ENCODE measurements around the gene FOXK2.

The FOXK2 gene

GRCh38 chr17:82644148-82644547 is 124.6 kb downstream of the FOXK2 start:
- no peak for DNase-seq (ENCODE audit: low read depth)

GRCh38 chr17:82645516-82645915 is 126.0 kb downstream of the FOXK2 start:
- DNase-seq (ENCODE audit: low read depth): no peak

- peak; percentile 44 for DNase-seq (ENCODE audit: low read depth)
Measured at GRCh38 chr17:82647593-82648164, 128.1 kb downstream of the FOXK2 start.

- DNase-seq (ENCODE audit: low read depth): peak; percentile 86
Measured at GRCh38 chr17:82648165-82648668, 128.7 kb downstream of the FOXK2 start, which contains the start of gene WDR45B. Gene WDR45B, minus strand, starts transcription at chr17:82648444. Its CDS starts 104 bp downstream, at chr17:82648340.

GRCh38 chr17:82648742-82649331 is 129.3 kb downstream of the FOXK2 start:
- DNase-seq (ENCODE audit: low read depth): no peak

- no peak for DNase-seq (ENCODE audit: low read depth)
Measured at GRCh38 chr17:82649501-82650261, 130.1 kb downstream of the FOXK2 start.

GRCh38 chr17:82650723-82651122 is 131.2 kb downstream of the FOXK2 start:
- no peak for DNase-seq (ENCODE audit: low read depth)

GRCh38 chr17:82653651-82654528 is 134.4 kb downstream of the FOXK2 start:
- no peak for DNase-seq (ENCODE audit: low read depth)
